ENCODE measurements around the gene PLAAT5. TPM values are rescaled to one million over a fixed set of nuclear protein-coding genes. Genes with fewer than 3 reads are reported as not detected.

Gene PLAAT5
- polyA plus RNA-seq, 2 of the 4 experiments (the other 2 are of a cell fraction): 0.04 to 0.12 TPM

- TF ChIP-seq EHF (CRISPR knock-in tag; IDR thresholded peaks at IDR 0.05) (peak; percentile 59; the same call in 1 of the 2 replicates), HOXB13 (CRISPR knock-in tag; IDR thresholded peaks at IDR 0.05; ENCODE audit: low read depth) (peak; percentile 30; the same call in 1 of the 2 replicates)
- TF ChIP-seq, protein P1, sequence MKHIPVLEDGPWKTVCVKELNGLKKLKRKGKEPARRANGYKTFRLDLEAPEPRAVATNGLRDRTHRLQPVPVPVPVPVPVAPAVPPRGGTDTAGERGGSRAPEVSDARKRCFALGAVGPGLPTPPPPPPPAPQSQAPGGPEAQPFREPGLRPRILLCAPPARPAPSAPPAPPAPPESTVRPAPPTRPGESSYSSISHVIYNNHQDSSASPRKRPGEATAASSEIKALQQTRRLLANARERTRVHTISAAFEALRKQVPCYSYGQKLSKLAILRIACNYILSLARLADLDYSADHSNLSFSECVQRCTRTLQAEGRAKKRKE (CRISPR knock-in tag; IDR thresholded peaks at IDR 0.05; ENCODE audit: low read depth): no peak
These were observed 44.0 kb upstream of the PLAAT5 start for GRCh38 chr11:63534895-63535461.

GRCh38 chr11:63534076-63534475, 43.1 kb upstream of the PLAAT5 start:
- 90% methylated on average over 3 of the region's 3 CpGs for WGBS (ENCODE audit: missing lambda C conversion rate)
- ChIA-PET CTCF (interaction anchor here (1.4 kb wide), 1 partner anchor 55 kb away, joined by 5 read pairs; no protein-coding TSS in a partner anchor), POLR2A (no interaction called here)
- TF ChIP-seq MYC (IDR thresholded peaks at IDR 0.05; ENCODE audit: borderline replicate concordance, low read length) (no peak), ZNF302 (CRISPR knock-in tag; IDR thresholded peaks at IDR 0.05) (no peak), CHD4 (IDR thresholded peaks at IDR 0.05; ENCODE audit: borderline replicate concordance) (no peak), RCOR1 (IDR thresholded peaks at IDR 0.05; ENCODE audit: low read depth, low read length) (no peak), PHF8 (IDR thresholded peaks at IDR 0.05; ENCODE audit: borderline replicate concordance, low read depth) (no peak), FOXS1 (CRISPR knock-in tag; IDR thresholded peaks at IDR 0.05) (no peak), CBX8 (IDR thresholded peaks at IDR 0.05) (no peak), CHD2 (IDR thresholded peaks at IDR 0.05; ENCODE audit: low read length, partially characterized antibody) (no peak), EP300 (IDR thresholded peaks at IDR 0.05) (no peak), KDM1A (IDR thresholded peaks at IDR 0.05; ENCODE audit: low read depth) (no peak), KDM5A (IDR thresholded peaks at IDR 0.05) (no peak), HOXB13 (CRISPR knock-in tag; IDR thresholded peaks at IDR 0.05; ENCODE audit: low read depth) (no peak)
- TF ChIP-seq, protein P2, sequence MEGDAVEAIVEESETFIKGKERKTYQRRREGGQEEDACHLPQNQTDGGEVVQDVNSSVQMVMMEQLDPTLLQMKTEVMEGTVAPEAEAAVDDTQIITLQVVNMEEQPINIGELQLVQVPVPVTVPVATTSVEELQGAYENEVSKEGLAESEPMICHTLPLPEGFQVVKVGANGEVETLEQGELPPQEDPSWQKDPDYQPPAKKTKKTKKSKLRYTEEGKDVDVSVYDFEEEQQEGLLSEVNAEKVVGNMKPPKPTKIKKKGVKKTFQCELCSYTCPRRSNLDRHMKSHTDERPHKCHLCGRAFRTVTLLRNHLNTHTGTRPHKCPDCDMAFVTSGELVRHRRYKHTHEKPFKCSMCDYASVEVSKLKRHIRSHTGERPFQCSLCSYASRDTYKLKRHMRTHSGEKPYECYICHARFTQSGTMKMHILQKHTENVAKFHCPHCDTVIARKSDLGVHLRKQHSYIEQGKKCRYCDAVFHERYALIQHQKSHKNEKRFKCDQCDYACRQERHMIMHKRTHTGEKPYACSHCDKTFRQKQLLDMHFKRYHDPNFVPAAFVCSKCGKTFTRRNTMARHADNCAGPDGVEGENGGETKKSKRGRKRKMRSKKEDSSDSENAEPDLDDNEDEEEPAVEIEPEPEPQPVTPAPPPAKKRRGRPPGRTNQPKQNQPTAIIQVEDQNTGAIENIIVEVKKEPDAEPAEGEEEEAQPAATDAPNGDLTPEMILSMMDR (IDR thresholded peaks at IDR 0.05): no peak
- TF ChIP-seq, protein P3, sequence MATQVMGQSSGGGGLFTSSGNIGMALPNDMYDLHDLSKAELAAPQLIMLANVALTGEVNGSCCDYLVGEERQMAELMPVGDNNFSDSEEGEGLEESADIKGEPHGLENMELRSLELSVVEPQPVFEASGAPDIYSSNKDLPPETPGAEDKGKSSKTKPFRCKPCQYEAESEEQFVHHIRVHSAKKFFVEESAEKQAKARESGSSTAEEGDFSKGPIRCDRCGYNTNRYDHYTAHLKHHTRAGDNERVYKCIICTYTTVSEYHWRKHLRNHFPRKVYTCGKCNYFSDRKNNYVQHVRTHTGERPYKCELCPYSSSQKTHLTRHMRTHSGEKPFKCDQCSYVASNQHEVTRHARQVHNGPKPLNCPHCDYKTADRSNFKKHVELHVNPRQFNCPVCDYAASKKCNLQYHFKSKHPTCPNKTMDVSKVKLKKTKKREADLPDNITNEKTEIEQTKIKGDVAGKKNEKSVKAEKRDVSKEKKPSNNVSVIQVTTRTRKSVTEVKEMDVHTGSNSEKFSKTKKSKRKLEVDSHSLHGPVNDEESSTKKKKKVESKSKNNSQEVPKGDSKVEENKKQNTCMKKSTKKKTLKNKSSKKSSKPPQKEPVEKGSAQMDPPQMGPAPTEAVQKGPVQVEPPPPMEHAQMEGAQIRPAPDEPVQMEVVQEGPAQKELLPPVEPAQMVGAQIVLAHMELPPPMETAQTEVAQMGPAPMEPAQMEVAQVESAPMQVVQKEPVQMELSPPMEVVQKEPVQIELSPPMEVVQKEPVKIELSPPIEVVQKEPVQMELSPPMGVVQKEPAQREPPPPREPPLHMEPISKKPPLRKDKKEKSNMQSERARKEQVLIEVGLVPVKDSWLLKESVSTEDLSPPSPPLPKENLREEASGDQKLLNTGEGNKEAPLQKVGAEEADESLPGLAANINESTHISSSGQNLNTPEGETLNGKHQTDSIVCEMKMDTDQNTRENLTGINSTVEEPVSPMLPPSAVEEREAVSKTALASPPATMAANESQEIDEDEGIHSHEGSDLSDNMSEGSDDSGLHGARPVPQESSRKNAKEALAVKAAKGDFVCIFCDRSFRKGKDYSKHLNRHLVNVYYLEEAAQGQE (IDR thresholded peaks at IDR 0.05): no peak
- no peak for FAIRE-seq
- H3K4me1 ChIP-seq: peaks cover 40% of the 10 kb centered on the region
- no peak for DNase-seq (ENCODE audit: low read depth in 1 of 2, low spot score in 1 of 2)
- no peak overlapping the region for H3K4me2 ChIP-seq
- H3K4me3 ChIP-seq: no peak overlapping the region
- no peaks in the 10 kb centered on the region for H3K9me3 ChIP-seq
- H3K27ac ChIP-seq: peak overlapping the region in 1 of 2 experiments; percentile 30; a peak in 2 of 6 replicates
- ATAC-seq: no peak

More at GRCh38 chr11:63534895-63535461, 44.0 kb upstream of the PLAAT5 start:
- Histone ChIP-seq H3K4me2 (no peak overlapping the region), H3K4me3 (no peak overlapping the region), H3K9me3 (no peaks in the 10 kb centered on the region), H3K27ac (no peak overlapping the region), H3K4me1 (peaks cover 31% of the 10 kb centered on the region)
- DNase-seq (ENCODE audit: low read depth in 1 of 2, low spot score in 1 of 2) (no peak), FAIRE-seq (no peak), ATAC-seq (no peak)
- WGBS (ENCODE audit: missing lambda C conversion rate): 95% methylated on average over 5 of the region's 5 CpGs
- POLR2A ChIA-PET: no interaction called here
- CTCF ChIA-PET: no interaction called here

Data from A549 (cell line).